Femur (tissue), 1 donor: ENCODE measurements around the gene CD164.
"Not testable (repeated sequence)": the region's sequence is repeated elsewhere in the genome, so short reads cannot be mapped to it uniquely, and the experiment has no call there.

ENCODE experiments used
- DNase-seq: peaks from one replicate; pipeline ENCODE4 v3.0.0-alpha.2; 2017

CD164 gene

GRCh38 chr6:109374326-109374892, 7.9 kb downstream of the CD164 start:
- no peak for DNase-seq

- DNase-seq: no peak
These were observed 8.5 kb downstream of the CD164 start for GRCh38 chr6:109373762-109374161.

GRCh38 chr6:109373331-109373730, 8.9 kb downstream of the CD164 start:
- DNase-seq: no peak

- DNase-seq: no peak
These were observed 10.1 kb downstream of the CD164 start for GRCh38 chr6:109372130-109372529.

- no peak for DNase-seq
These were observed 11.5 kb downstream of the CD164 start for GRCh38 chr6:109370792-109371191.

GRCh38 chr6:109370336-109370735, 11.9 kb downstream of the CD164 start:
- no peak for DNase-seq

- no peak for DNase-seq
These were observed 12.5 kb downstream of the CD164 start for GRCh38 chr6:109369728-109370127.

- DNase-seq: not testable (repeated sequence)
These were observed 17.7 kb downstream of the CD164 start for GRCh38 chr6:109364382-109365078.

GRCh38 chr6:109363753-109364152, 18.5 kb downstream of the CD164 start:
- no peak for DNase-seq

GRCh38 chr6:109362102-109362884, 20.0 kb downstream of the CD164 start:
- no peak for DNase-seq

GRCh38 chr6:109360791-109361190, 21.5 kb downstream of the CD164 start:
- DNase-seq: no peak

- no peak for DNase-seq
These were observed 22.0 kb downstream of the CD164 start for GRCh38 chr6:109360281-109360680.

- no peak for DNase-seq
These were observed 23.0 kb downstream of the CD164 start for GRCh38 chr6:109359248-109359647.

GRCh38 chr6:109358204-109358603, 24.1 kb downstream of the CD164 start:
- no peak for DNase-seq

- DNase-seq: no peak
These were observed 26.0 kb downstream of the CD164 start for GRCh38 chr6:109356237-109356636.

- DNase-seq: no peak
These were observed 30.8 kb downstream of the CD164 start for GRCh38 chr6:109351231-109352130.

- DNase-seq: no peak
These were observed 32.8 kb downstream of the CD164 start for GRCh38 chr6:109349419-109349987.

- DNase-seq: no peak
These were observed 34.0 kb downstream of the CD164 start for GRCh38 chr6:109348226-109348625.

- DNase-seq: no peak
These were observed 34.5 kb downstream of the CD164 start for GRCh38 chr6:109347779-109348178.

- DNase-seq: no peak
These were observed 36.3 kb downstream of the CD164 start for GRCh38 chr6:109345986-109346385.

GRCh38 chr6:109344226-109344625, 38.0 kb downstream of the CD164 start:
- no peak for DNase-seq

- no peak for DNase-seq
These were observed 38.7 kb downstream of the CD164 start for GRCh38 chr6:109343518-109343917.

- no peak for DNase-seq
These were observed 39.4 kb downstream of the CD164 start for GRCh38 chr6:109342911-109343310.
